GM19463 (cell line): ENCODE data around the gene GINS1.
A peak's percentile ranks its signal among the peaks of the same experiment; 100 is the strongest.
"Not testable (repeated sequence)": the region's sequence is repeated elsewhere in the genome, so short reads cannot be mapped to it uniquely, and the experiment has no call there.

Experiments used
- ATAC-seq: cut with Tn5 transposase; IDR thresholded peaks from one replicate; pipeline ENCODE4 v1.9.1; 2021; ENCODE audit warnings: mild to moderate bottlenecking, moderate library complexity; ENCODE audit not compliant: unreplicated experiment

Gene GINS1

DNA sequence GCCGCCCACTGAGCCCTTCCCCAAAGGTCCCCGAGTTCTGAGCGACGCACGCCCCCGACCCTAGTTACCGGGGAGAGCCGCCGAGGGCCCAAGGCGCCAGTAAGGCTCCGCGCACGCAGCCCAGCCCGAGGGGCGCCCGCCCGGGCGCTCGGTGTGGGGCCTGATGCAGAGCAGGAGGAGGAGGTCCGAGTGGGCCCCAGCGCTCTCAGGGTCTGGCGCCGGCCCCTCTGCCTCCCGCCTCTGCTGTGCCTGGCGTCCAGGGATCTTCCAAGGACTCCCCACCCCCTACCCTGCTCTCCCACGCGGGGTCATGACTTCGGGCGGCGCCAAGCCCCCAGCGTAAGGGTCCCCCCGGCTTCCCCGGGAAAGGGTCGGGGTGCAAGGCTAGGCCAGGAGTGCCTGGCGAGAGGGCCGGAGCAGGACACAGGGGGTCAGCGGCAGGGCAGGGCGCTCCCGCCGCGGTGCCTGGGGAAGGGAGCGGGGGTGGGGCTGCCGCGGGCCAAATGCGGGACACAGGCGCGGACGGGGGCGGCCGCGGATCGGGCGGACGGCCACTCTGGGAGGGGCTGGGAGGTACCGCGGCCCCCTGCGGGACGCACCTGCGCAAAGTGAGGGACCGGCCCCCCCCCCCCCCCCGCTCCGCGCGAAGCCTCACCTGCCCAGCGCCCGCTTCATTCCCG lies 17.5 kb upstream of the GINS1 start:
- ATAC-seq: peak; percentile 8

GRCh38 chr20:25390538-25391528 lies 16.6 kb upstream of the GINS1 start, which contains the start of gene ABHD12:
Gene ABHD12 (minus strand): TSS chr20:25390835. CDS start chr20:25390703, 132 bp downstream.
- ATAC-seq: peak; percentile 89

GRCh38 chr20:25394276-25394675 lies 13.2 kb upstream of the GINS1 start:
- no peak for ATAC-seq

DNA sequence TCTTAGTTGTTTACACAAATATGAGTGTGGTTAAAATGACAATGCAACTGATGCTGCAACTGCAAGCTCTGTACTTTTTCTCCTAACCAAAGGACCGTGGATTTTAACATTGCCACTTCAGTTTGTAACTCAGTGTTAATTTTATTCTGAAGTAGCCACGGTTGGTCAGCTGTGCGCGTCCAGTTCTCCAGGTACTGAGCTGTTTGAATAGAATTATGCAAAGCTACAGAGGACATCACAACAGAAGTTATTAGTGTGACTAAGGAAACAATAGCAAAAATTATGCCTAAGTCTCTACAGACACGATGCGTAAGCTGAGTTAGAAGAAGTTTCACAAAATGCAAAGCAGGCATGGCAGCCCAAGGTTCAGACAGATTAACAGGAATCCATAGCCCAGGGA lies 12.5 kb upstream of the GINS1 start:
- ATAC-seq: no peak

- ATAC-seq: no peak
These were observed 10.4 kb upstream of the GINS1 start for GRCh38 chr20:25397096-25397495.

- ATAC-seq: no peak
These were observed 9.7 kb upstream of the GINS1 start for GRCh38 chr20:25397821-25398220.

GRCh38 chr20:25398376-25399036 lies 9.0 kb upstream of the GINS1 start:
- no peak for ATAC-seq

GRCh38 chr20:25399037-25399430 lies 8.4 kb upstream of the GINS1 start:
- no peak for ATAC-seq

GRCh38 chr20:25400291-25400732 lies 7.2 kb upstream of the GINS1 start:
- not testable (repeated sequence) for ATAC-seq

DNA sequence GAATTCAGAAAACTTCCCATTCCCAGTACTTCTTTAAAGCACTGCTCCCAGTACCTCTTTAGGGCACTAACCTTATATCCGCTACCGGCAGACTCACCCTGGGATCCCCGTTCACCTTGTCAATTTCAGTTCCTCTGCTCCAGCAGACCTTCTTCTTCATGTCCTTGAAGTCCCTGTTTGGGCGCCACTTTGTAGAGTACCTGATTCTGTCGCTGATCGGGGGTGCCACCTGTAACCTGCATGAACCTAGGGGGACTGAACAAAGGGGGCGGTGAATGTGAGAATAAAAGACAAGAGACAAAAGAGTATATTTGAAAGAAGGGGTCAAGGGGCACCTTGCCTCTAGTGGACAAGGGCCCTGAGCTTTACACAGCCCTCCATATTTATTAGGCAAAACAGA lies 4.9 kb upstream of the GINS1 start:
- ATAC-seq: no peak

DNA sequence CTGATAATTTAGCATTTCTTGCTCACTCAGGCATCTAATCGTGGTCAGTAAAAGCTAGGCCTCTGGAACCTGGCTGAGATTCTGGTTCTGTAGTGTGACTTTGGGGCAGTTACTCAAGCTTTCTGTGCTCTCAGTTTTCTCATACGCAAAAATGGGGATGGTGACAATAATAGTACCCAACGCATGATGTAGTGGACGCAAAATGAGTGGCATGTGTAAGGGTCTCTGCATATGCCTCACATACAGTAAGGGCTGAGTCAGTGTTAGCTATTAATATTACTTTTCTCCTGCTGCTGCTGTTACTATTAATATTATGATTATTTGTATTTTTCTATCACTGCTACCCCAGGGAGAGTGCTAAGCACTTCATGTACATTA lies 686 bp downstream of the GINS1 start:
- ATAC-seq: no peak

DNA sequence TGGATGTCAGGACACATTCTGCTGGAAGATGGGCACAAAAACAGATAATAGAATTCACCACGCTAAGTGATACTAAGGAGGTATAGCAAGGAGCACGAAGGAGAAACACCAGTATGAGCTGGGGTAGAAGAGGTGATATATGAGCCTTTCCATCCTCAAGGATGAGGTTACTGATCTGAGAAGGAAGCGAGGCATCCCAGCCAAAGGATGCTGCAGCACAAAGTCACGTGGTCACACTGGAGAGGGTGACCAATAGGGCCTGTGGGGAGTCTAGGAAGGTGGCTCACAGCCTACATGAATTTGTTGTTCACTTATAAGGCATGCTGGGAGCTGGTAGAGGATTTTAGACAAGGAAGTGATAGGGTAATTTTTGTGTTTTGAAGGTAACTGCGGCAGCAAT lies 1.4 kb downstream of the GINS1 start:
- no peak for ATAC-seq

- ATAC-seq: no peak
These were observed 11.3 kb downstream of the GINS1 start for GRCh38 chr20:25418776-25419175.

DNA sequence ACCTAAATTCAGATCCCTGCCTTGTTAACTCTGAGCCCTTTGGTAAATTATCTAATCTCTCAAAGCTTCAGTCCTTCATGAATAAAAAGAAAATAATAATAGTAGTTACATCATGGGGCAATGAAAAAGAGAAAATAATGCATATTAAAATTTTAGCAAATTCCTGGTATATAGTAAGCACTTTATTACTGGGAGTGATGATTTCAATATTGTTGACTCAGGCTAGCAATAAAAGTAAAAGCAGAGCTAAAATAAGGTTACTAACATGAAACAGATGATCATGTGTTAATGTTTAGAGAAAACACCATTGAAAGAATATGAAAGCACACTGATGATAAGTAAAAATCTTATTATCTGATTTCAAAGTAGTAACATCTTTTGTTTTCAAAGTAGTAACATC lies 13.6 kb downstream of the GINS1 start:
- no peak for ATAC-seq

- no peak for ATAC-seq
These were observed 14.6 kb downstream of the GINS1 start for GRCh38 chr20:25422032-25422431.

DNA sequence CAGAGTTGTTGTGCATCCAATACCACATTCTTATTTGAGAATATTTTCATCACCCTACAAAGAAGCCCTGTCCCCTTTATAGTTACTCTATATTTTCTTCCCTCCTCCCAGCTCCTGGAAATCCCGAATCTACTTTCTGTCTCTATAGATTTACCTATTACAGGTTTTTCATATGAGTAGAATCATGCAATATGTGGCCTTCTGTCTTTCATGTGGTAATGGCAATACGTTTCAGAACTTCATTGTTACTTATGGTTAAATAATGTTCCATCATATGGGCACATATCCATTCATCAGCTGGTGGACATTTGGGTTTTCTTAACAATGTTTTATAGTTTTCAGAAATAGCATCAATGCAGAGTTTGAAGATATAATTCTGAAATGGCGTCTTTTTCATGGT lies 17.1 kb downstream of the GINS1 start:
- ATAC-seq: no peak

GRCh38 chr20:25437153-25437581 lies 29.7 kb downstream of the GINS1 start:
- no peak for ATAC-seq

DNA sequence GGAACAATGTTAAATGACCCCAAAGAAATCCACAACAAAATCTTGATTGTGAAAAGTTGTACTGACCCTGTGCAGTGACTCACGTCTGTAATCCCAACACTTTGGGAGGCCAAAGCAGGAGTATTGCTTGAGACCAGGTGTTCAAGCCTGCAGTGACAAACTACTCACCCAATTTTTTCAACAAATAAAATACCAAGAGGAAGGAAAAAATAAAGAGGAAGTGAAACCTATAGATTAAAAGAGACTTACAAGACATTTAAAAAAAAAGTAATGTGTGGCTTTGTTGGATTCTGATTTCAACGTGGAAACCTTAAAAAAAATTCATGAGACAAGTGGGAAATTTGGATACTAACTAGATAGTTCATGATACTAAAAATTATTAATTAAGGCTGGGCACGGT lies 31.9 kb downstream of the GINS1 start:
- ATAC-seq: no peak

GRCh38 chr20:25444556-25444955 lies 37.1 kb downstream of the GINS1 start:
- no peak for ATAC-seq

DNA sequence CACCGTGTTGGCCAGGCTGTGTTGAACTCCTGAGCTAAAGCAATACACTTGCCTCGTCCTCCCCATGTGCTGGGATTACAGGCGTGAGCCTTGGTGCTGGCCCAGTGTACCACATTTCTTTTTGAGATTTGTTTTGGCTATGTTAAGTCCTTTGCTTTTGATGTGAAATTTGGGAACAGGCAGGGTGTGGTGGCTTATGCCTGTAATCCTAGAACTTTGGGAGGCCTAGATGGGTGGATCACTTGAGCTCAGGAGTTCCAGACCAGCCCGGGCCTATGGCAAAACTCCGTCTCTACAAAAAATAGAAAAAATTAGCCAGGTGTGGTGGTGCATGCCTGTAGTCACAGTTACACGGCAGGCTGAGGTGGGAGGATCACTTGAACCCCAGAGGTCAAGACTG lies 40.2 kb downstream of the GINS1 start:
- no peak for ATAC-seq

GRCh38 chr20:25452333-25452732 lies 44.9 kb downstream of the GINS1 start:
- no peak for ATAC-seq
